ENCODE data around the gene KCTD15. TPM values are rescaled to one million over a fixed set of nuclear protein-coding genes. Genes with fewer than 3 reads are reported as not detected.

Gene KCTD15
- total and polyA plus RNA-seq, 2 of the 4 experiments (the other 2 are of a cell fraction) = 16.3 to 19.6 TPM

DNA sequence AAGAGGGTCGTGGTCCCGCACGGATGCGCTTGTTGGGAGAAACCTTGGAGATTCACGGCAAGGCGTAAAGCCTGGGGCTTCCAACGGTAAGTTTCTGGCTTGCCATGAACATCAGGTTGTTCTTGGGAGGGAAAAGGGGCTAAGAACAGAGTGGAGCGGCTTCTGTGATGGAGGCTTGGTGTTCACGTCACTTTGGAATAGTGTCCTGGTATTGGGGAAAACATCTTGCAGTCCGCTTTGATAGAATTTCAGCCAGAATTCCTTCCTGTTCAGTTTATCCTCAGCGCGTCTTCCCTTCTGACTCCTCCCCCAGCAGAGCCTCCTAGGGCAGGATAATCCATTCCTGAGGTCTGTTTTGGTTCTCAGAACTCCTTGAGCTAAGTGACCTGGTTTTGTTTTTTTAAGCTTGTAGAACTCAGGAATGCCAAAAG is 2.0 kb downstream of the KCTD15 start (continued):
- TF ChIP-seq CEBPB (IDR thresholded peaks at IDR 0.05; ENCODE audit: low read depth, low read length) (no peak), MAZ (IDR thresholded peaks at IDR 0.05; ENCODE audit: borderline replicate concordance, low read depth, low read length) (no peak), CHD1 (IDR thresholded peaks at IDR 0.05; ENCODE audit: low read depth, low read length) (no peak)

DNA sequence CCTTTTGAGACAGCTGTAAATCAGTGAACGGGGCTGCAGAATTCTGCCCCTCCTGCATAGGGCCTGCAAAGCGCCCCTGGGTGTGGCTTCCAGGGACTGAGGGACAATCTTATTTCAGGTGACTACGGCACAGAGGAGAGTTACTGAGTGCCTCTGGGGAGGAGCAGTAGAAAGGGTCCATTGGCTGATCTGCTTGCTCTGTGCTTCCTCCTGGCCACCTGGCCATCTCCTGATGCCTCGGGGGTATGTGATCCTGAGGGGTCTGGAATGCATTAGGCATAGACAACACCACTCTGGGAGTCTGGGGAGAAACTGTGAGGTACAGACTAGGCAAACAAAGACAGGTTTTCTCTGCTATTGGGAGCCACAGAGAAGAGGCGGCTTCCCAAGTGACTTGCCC is 2.8 kb downstream of the KCTD15 start:
- no peak overlapping the region for H2BK5ac ChIP-seq (ENCODE audit: low read depth, low read length, poor library complexity, severe bottlenecking)
- H2BK20ac ChIP-seq (ENCODE audit: low read depth, low read length) = no peak overlapping the region
- no peak overlapping the region for H3K4ac ChIP-seq (ENCODE audit: low read depth, low read length)
- H2BK120ac ChIP-seq (ENCODE audit: low read depth, low read length) = no peak overlapping the region
- BruUV-seq (replicated peaks) = no TSS peak
- in situ Hi-C loops (cut with MboI; ENCODE audit: low sequenced_read_pairs) (loop anchor here (25.0 kb wide), 1 partner anchor 538 kb away; no protein-coding TSS in a partner anchor), dilution Hi-C loops (cut with HindIII; ENCODE audit: low sequenced_read_pairs, unreplicated experiment) (no loop called here), intact Hi-C loops (cut with micrococcal nuclease) (loop anchor here (5.0 kb wide), 1 partner anchor 198 kb away; no protein-coding TSS in a partner anchor)
- H3K9me1 ChIP-seq (ENCODE audit: insufficient read depth, low read length) = no peaks in the 10 kb centered on the region; the same call in 1 of the 2 replicates
- H4K5ac ChIP-seq (ENCODE audit: low read depth, low read length) = no peak overlapping the region
- no peaks in the 10 kb centered on the region for H3K27me3 ChIP-seq (ENCODE audit: control insufficient read depth, insufficient read depth, low read length)
- H2AK5ac ChIP-seq (ENCODE audit: low read depth, low read length) = no peak overlapping the region
- H2BK15ac ChIP-seq (ENCODE audit: low read depth, low read length) = no peak overlapping the region
- H4K8ac ChIP-seq (ENCODE audit: low read depth in 2 of 2, low read length in 2 of 2) = no peak overlapping the region
- H2AK9ac ChIP-seq (replicated peaks; ENCODE audit: low read depth, low read length, poor library complexity) = no peak overlapping the region
- H3K23ac ChIP-seq (ENCODE audit: low read depth, low read length) = no peak overlapping the region
- ATAC-seq (ENCODE audit: low read depth) (no peak), DNase-seq (no peak)
- CTCF ChIA-PET = interaction anchor here (0.5 kb wide), 1 partner anchor 359 kb away, joined by 3 read pairs; no protein-coding TSS in a partner anchor
- POLR2A ChIA-PET (ENCODE audit: unreplicated experiment) = no interaction called here
- WGBS, 2 experiments (ENCODE audit: extremely low coverage in 2 of 2, insufficient read length in 1 of 2) = 100% methylated on average over 2 of the region's 5 CpGs; no CpG with 5 or more reads in 1 of the 2 experiments
- no peaks in the 10 kb centered on the region for H3K9me3 ChIP-seq (ENCODE audit: control insufficient read depth, insufficient read depth, low read length)
- no peak overlapping the region for H2AFZ ChIP-seq (replicated peaks; ENCODE audit: low read length, poor library complexity)
- no peak overlapping the region for H3K14ac ChIP-seq (replicated peaks; ENCODE audit: low read depth, low read length)
- no peak overlapping the region for H3K56ac ChIP-seq (ENCODE audit: extremely low read depth, insufficient read depth, low read length)
- peaks cover under 1% of the 10 kb centered on the region; the same call in 1 of the 2 replicates for H3K4me1 ChIP-seq (ENCODE audit: control insufficient read depth, insufficient read depth, low read length)
- no peak overlapping the region for H4K91ac ChIP-seq (ENCODE audit: insufficient read depth, low read depth, low read length)
- no peak overlapping the region for H3K4me2 ChIP-seq (ENCODE audit: low read depth, low read length)
- H3K4me3 ChIP-seq (ENCODE audit: insufficient read depth, low read depth, low read length) = no peak overlapping the region
- peaks cover 0 to 5% of the 10 kb centered on the region in 2 experiments; a peak in 1 of 4 replicates for H3K79me1 ChIP-seq (ENCODE audit: low read depth in 1 of 2, low read length in 2 of 2)
- no peak overlapping the region for H3K18ac ChIP-seq (ENCODE audit: low read depth, low read length)
- TF ChIP-seq MXI1 (IDR thresholded peaks at IDR 0.05; ENCODE audit: borderline replicate concordance, low read depth, low read length) (no peak), RFX5 (IDR thresholded peaks at IDR 0.05; ENCODE audit: low read depth, low read length) (no peak)
- TF ChIP-seq, protein P1, sequence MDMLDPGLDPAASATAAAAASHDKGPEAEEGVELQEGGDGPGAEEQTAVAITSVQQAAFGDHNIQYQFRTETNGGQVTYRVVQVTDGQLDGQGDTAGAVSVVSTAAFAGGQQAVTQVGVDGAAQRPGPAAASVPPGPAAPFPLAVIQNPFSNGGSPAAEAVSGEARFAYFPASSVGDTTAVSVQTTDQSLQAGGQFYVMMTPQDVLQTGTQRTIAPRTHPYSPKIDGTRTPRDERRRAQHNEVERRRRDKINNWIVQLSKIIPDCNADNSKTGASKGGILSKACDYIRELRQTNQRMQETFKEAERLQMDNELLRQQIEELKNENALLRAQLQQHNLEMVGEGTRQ (IDR thresholded peaks at IDR 0.05; ENCODE audit: low read depth, low read length) = no peak
- H3K27ac ChIP-seq (ENCODE audit: insufficient read depth, low read length) = no peak overlapping the region
- peaks cover 33% of the 10 kb centered on the region for H3K36me3 ChIP-seq (ENCODE audit: control insufficient read depth, insufficient read depth, low read length)
- H4K20me1 ChIP-seq (ENCODE audit: insufficient read depth, low read length) = peaks cover 11% of the 10 kb centered on the region; the same call in 1 of the 2 replicates
- no peak overlapping the region for H3K9ac ChIP-seq (ENCODE audit: low read depth, low read length)

All from IMR-90 (cell line).